H1 (cell line): ENCODE results near the gene AKT1S1. TPM values are rescaled to one million over a fixed set of nuclear protein-coding genes. Genes with fewer than 3 reads are reported as not detected.

ENCODE experiments used
- BACH1 ChIP-seq: IDR thresholded peaks from 2 replicates; pipeline ENCODE4 v1.6.1; 2012; ENCODE audit warnings: low read length, improper control_type of control experiment
- CTCF ChIP-seq, 3 experiments: IDR thresholded peaks; 1 replicate in 2 of 3; 2 replicates in 1 of 3; pipeline versions ENCODE4 v1.5.1 to v1.6.1; 2011; ENCODE audit warnings: low read length in 3 of 3, mild to moderate bottlenecking in 3 of 3, inconsistent platforms in 2 of 3, low read depth in 1 of 3, moderate library complexity in 1 of 3; ENCODE audit not compliant: insufficient read depth in 1 of 3; ENCODE audit errors: control extremely low read depth in 1 of 3
- EGR1 ChIP-seq: IDR thresholded peaks from 2 replicates; pipeline ENCODE4 v1.6.1; 2011; ENCODE audit warnings: low read depth, low read length, borderline replicate concordance
- KDM4A ChIP-seq: IDR thresholded peaks from one replicate; pipeline ENCODE4 v1.7.1; 2012; ENCODE audit warnings: low read depth, mild to moderate bottlenecking, moderate library complexity, low read length, inconsistent platforms; ENCODE audit not compliant: severe bottlenecking
- TAF1 ChIP-seq: IDR thresholded peaks from 2 replicates; pipeline ENCODE4 v1.6.1; 2011; ENCODE audit warnings: mild to moderate bottlenecking, low read depth, low read length
- TCF12 ChIP-seq: IDR thresholded peaks from 2 replicates; pipeline ENCODE4 v1.6.1; 2011; ENCODE audit warnings: low read depth, mild to moderate bottlenecking, low read length
- polyA plus RNA-seq, 7 experiments: library from polyadenylated mRNA; depleted of rRNA in 3 of 7; stranded (reverse) in 5 of 7; unstranded in 2 of 7; fragments of >200 nt in 5 of 7; fragments of 200-250 nt in 2 of 7; gene quantifications; 1 replicate in 5 of 7; 2 replicates in 1 of 7; 4 replicates in 1 of 7; pipeline versions ENCODE4 v1.2.1 to v1.2.3, GENCODE V29; 2011 to 2013; ENCODE audit warnings: missing spikeins in 2 of 7, mixed read lengths in 2 of 7
- total RNA-seq: library from RNA; stranded (reverse); fragmentation: NEBNext Ultra II Directional; extraction: Animal tissue kit (Norgen Biotek cat#: 25700); gene quantifications from 2 replicates; pipeline ENCODE4 v1.2.1, GENCODE V29; 2021

AKT1S1 gene
- total and polyA plus RNA-seq, 2 of the 8 experiments (the other 6 are each of a cell fraction or from before 2014, with no cell fraction given) = 40.7 to 45.9 TPM

GRCh38 chr19:49894011-49894664 is 17.0 kb upstream of the AKT1S1 start (continued):
- TF ChIP-seq CTCF (IDR thresholded peaks at IDR 0.05; ENCODE audit: control extremely low read depth in 1 of 3, insufficient read depth in 1 of 3, low read depth in 1 of 3, low read length in 3 of 3) (no peak), EGR1 (no peak), BACH1 (no peak), TCF12 (no peak), TAF1 (no peak), KDM4A (no peak)
